OCI-LY1 (cell line): ENCODE measurements around the gene GSK3B.

Experiments used
- H2AFZ ChIP-seq: fragments of 200-600 bp; sonication (generic), shearing (Covaris generic); 2 replicates; pipeline ENCODE4 v1.6.0; 2014; ENCODE audit warnings: antibody characterized with exemption, mild to moderate bottlenecking, low read length
- H3F3A ChIP-seq: fragments of 200-600 bp; sonication (generic), shearing (Covaris generic); 2 replicates; pipeline ENCODE4 v1.6.0; 2014; ENCODE audit warnings: mild to moderate bottlenecking, antibody characterized with exemption, low read length, moderate library complexity; ENCODE audit not compliant: insufficient read depth
- H3K27ac ChIP-seq: fragments of 200-600 bp; sonication (generic); 2 replicates; pipeline ENCODE4 v1.5.1; 2014; ENCODE audit warnings: low read length, mixed run types, mild to moderate bottlenecking, low read depth; ENCODE audit not compliant: poor library complexity, severe bottlenecking
- H3K27me3 ChIP-seq: fragments of 200-600 bp; sonication (generic); 2 replicates; pipeline ENCODE4 v1.6.0; 2014; ENCODE audit warnings: antibody characterized with exemption, mild to moderate bottlenecking, low read length, moderate library complexity; ENCODE audit not compliant: insufficient read depth
- H3K36me3 ChIP-seq: fragments of 200-600 bp; sonication (generic); 2 replicates; pipeline ENCODE4 v1.6.1; 2014; ENCODE audit warnings: mild to moderate bottlenecking, antibody characterized with exemption, low read length, moderate library complexity, mixed read lengths; ENCODE audit not compliant: insufficient read depth
- H3K4me1 ChIP-seq: fragments of 200-600 bp; sonication (generic); 2 replicates; pipeline ENCODE4 v1.5.1; 2014; ENCODE audit warnings: mild to moderate bottlenecking, low read length, moderate library complexity; ENCODE audit not compliant: insufficient read depth, severe bottlenecking
- H3K4me2 ChIP-seq: fragments of 200-600 bp; sonication (generic), shearing (Covaris generic); 2 replicates; pipeline ENCODE4 v1.6.1; 2014; ENCODE audit warnings: low read length
- H3K4me3 ChIP-seq: fragments of 200-600 bp; sonication (generic); 2 replicates; pipeline ENCODE4 v1.5.1; 2014; ENCODE audit warnings: low read length, low read depth, mild to moderate bottlenecking, mixed read lengths; ENCODE audit not compliant: poor library complexity, severe bottlenecking
- H3K79me2 ChIP-seq: fragments of 200-600 bp; shearing (Covaris generic); 2 replicates; pipeline ENCODE4 v1.6.1; 2016; ENCODE audit warnings: mixed run types, low read length, mixed read lengths; ENCODE audit not compliant: insufficient read depth
- H3K9ac ChIP-seq: fragments of 200-600 bp; sonication (generic), shearing (Covaris generic); 2 replicates; pipeline ENCODE4 v1.6.1; 2014; ENCODE audit warnings: mild to moderate bottlenecking, low read length, mixed read lengths
- H3K9me2 ChIP-seq: fragments of 200-600 bp; sonication (generic), shearing (Covaris generic); 2 replicates; pipeline ENCODE4 v1.6.1; 2014; ENCODE audit warnings: low read depth, mild to moderate bottlenecking, low read length, mixed read lengths
- H3K9me3 ChIP-seq: fragments of 200-600 bp; shearing (Covaris generic); 2 replicates; pipeline ENCODE4 v1.6.1; 2014; ENCODE audit warnings: low read length, mixed read lengths
- H4K20me1 ChIP-seq: fragments of 200-600 bp; sonication (generic), shearing (Covaris generic); 2 replicates; pipeline ENCODE4 v1.6.0; 2016; ENCODE audit warnings: mild to moderate bottlenecking, low read length; ENCODE audit not compliant: insufficient read depth
- CTCF ChIP-seq: fragments of 200-600 bp; sonication (generic), shearing (Covaris generic); IDR thresholded peaks from 2 replicates; pipeline ENCODE4 v1.5.1; 2017; ENCODE audit warnings: mild to moderate bottlenecking, antibody characterized with exemption, low read length, moderate library complexity, mixed read lengths
- EZH2 ChIP-seq: fragments of 200-600 bp; sonication (generic), shearing (Covaris generic); IDR thresholded peaks from 2 replicates; pipeline ENCODE4 v1.8.0; 2017; ENCODE audit warnings: borderline replicate concordance, mixed run types, mild to moderate bottlenecking, antibody characterized with exemption, low read length, moderate library complexity, mixed read lengths

The GSK3B gene

GRCh38 chr3:119831022-119831421 lies 263.2 kb downstream of the GSK3B start:
- no peak for TF ChIP-seq EZH2
- TF ChIP-seq CTCF = peak; percentile 41; the same call in 1 of the 2 replicates
- Histone ChIP-seq H4K20me1 (no peaks in the 10 kb centered on the region), H3K36me3 (0 out of 2 replicates have a peak, but pooled peaks cover 2% of the 10 kb centered on the region)

GRCh38 chr3:119829420-119829819 lies 264.8 kb downstream of the GSK3B start:
- H2AFZ ChIP-seq = no peak overlapping the region
- H3K9ac ChIP-seq = no peak overlapping the region
- H3K27me3 ChIP-seq = no peaks in the 10 kb centered on the region
- H3K4me3 ChIP-seq = no peak overlapping the region
- H3K36me3 ChIP-seq = 0 out of 2 replicates have a peak, but pooled peaks cover 2% of the 10 kb centered on the region
- no peak overlapping the region for H3K4me2 ChIP-seq
- H3F3A ChIP-seq = no peaks in the 10 kb centered on the region
- TF ChIP-seq CTCF = no peak
- TF ChIP-seq EZH2 = no peak
- H3K27ac ChIP-seq = no peak overlapping the region
- H3K4me1 ChIP-seq = no peaks in the 10 kb centered on the region
- H3K79me2 ChIP-seq = no peaks in the 10 kb centered on the region
- H4K20me1 ChIP-seq = no peaks in the 10 kb centered on the region
- no peaks in the 10 kb centered on the region for H3K9me2 ChIP-seq
- no peaks in the 10 kb centered on the region for H3K9me3 ChIP-seq

More at GRCh38 chr3:119831022-119831421, 263.2 kb downstream of the GSK3B start:
- H3K9me3 ChIP-seq = no peaks in the 10 kb centered on the region
- no peak overlapping the region for H3K9ac ChIP-seq
- H2AFZ ChIP-seq = no peak overlapping the region
- no peak overlapping the region for H3K27ac ChIP-seq
- H3K27me3 ChIP-seq = no peaks in the 10 kb centered on the region
- no peaks in the 10 kb centered on the region for H3K79me2 ChIP-seq
- H3K9me2 ChIP-seq = no peaks in the 10 kb centered on the region
- no peaks in the 10 kb centered on the region for H3K4me1 ChIP-seq
- H3K4me2 ChIP-seq = no peak overlapping the region
- no peaks in the 10 kb centered on the region for H3F3A ChIP-seq
- no peak overlapping the region for H3K4me3 ChIP-seq

GRCh38 chr3:119826711-119827608 lies 267.3 kb downstream of the GSK3B start:
- Histone ChIP-seq H3K4me2 (no peak overlapping the region), H3K27me3 (no peaks in the 10 kb centered on the region), H4K20me1 (no peaks in the 10 kb centered on the region)

More at GRCh38 chr3:119826711-119827608, 267.3 kb downstream of the GSK3B start:
- TF ChIP-seq EZH2 (no peak), CTCF (no peak)
- Histone ChIP-seq H3K9me2 (no peaks in the 10 kb centered on the region), H3K27ac (no peak overlapping the region), H3K9me3 (no peaks in the 10 kb centered on the region), H3K36me3 (0 out of 2 replicates have a peak, but pooled peaks cover 2% of the 10 kb centered on the region), H3K4me3 (no peak overlapping the region), H3F3A (no peaks in the 10 kb centered on the region), H3K79me2 (no peaks in the 10 kb centered on the region), H2AFZ (no peak overlapping the region), H3K4me1 (no peaks in the 10 kb centered on the region), H3K9ac (no peak overlapping the region)
